Neural progenitor cell (in vitro differentiated cells): ENCODE results near the gene SEC16B.

ENCODE experiments used
- EZH2 ChIP-seq: fragments of 200-600 bp; sonication (generic); IDR thresholded peaks from 2 replicates; pipeline ENCODE4 v1.6.1; 2017; ENCODE audit warnings: antibody characterized with exemption, mild to moderate bottlenecking, moderate library complexity
- TF ChIP-seq, protein P1 (sequence below): fragments of 200-600 bp; sonication (generic); IDR thresholded peaks from 2 replicates; pipeline ENCODE4 v1.5.1; 2017; ENCODE audit warnings: antibody characterized with exemption, mild to moderate bottlenecking

DNA sequence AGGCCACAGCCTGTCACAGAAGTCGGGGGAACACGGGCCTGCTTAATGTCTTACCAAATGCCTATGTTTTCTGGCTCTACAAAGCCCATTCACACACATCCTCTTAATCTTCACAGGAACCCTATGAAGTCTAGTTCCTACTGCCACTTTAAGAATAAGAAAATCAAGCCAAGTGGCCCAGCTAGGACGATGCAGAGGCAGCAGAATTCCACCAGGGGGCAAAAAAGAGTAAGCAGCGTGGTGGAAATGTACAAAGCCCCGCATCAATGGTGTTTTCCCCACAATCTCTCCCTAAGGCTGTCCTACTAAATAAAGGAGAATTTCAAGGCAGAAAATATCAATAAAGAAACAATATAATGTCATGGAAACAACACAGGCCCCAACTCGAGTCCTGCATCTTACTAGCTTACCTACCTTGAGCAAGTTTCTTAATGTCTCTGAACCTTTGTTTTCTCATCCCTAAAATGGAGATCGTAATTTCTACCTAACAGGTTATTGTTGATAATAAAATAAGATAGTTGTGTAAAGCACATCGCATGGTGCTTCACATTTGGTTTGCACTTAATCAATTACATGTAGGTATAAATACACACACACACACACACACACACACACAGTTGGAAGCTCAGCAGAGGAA, 21.4 kb downstream of the SEC16B start:
- TF ChIP-seq, protein P1, sequence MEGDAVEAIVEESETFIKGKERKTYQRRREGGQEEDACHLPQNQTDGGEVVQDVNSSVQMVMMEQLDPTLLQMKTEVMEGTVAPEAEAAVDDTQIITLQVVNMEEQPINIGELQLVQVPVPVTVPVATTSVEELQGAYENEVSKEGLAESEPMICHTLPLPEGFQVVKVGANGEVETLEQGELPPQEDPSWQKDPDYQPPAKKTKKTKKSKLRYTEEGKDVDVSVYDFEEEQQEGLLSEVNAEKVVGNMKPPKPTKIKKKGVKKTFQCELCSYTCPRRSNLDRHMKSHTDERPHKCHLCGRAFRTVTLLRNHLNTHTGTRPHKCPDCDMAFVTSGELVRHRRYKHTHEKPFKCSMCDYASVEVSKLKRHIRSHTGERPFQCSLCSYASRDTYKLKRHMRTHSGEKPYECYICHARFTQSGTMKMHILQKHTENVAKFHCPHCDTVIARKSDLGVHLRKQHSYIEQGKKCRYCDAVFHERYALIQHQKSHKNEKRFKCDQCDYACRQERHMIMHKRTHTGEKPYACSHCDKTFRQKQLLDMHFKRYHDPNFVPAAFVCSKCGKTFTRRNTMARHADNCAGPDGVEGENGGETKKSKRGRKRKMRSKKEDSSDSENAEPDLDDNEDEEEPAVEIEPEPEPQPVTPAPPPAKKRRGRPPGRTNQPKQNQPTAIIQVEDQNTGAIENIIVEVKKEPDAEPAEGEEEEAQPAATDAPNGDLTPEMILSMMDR: peak; percentile 89
- TF ChIP-seq EZH2: no peak
